Loucy (cell line): ENCODE data around the gene PPP6C.

Experiments
- CTCF ChIP-seq: fragments of 200-600 bp; sonication (generic); conservative IDR thresholded peaks from 2 replicates; pipeline ENCODE4 v1.5.1; 2014; ENCODE audit warnings: mild to moderate bottlenecking, antibody characterized with exemption, low read length
- EZH2phosphoT487 ChIP-seq: fragments of 200-600 bp; IDR thresholded peaks from 2 replicates; pipeline ENCODE4 v1.6.1; 2018; ENCODE audit warnings: antibody characterized with exemption, mild to moderate bottlenecking, moderate library complexity, borderline replicate concordance

- TF ChIP-seq CTCF (no peak), EZH2phosphoT487 (no peak)
These were observed 46.4 kb upstream of the PPP6C start for GRCh38 chr9:125235804-125236519.
